HEK293 (cell line): Measurements from ENCODE around the gene MPPED1.

Experiments
- CTCF ChIA-PET: fragments of 350-600 bp; formaldehyde crosslinking; extraction: SDS; loops from one replicate; lab custom pipeline; 2021; ENCODE audit warnings: antibody characterized with exemption; lab: Yijun Ruan, JAX
- POLR2A ChIA-PET: fragments of 300-600 bp; formaldehyde crosslinking; extraction: SDS; loops from one replicate; lab custom pipeline; 2020; ENCODE audit warnings: antibody characterized with exemption, inconsistent platforms; lab: Yijun Ruan, JAX
- H3K27ac ChIP-seq: fragments of 200-500 bp; sonication (Bioruptor generic); 2 replicates; pipeline ENCODE4 v1.5.1; 2014; ENCODE audit warnings: low read depth, low read length, control low read depth, inconsistent platforms; ENCODE audit errors: extremely low read depth
- H3K36me3 ChIP-seq, 2 experiments: fragments of 200-500 bp in 1 of 2; sonication (Bioruptor generic) in 1 of 2; 1 replicate in 1 of 2; 2 replicates in 1 of 2; pipeline ENCODE4 v1.5.1; 2014 to 2017; ENCODE audit warnings: inconsistent platforms in 2 of 2, low read length in 2 of 2; ENCODE audit not compliant: control insufficient read depth in 2 of 2, insufficient read depth in 1 of 2
- H3K4me1 ChIP-seq: fragments of 200-500 bp; sonication (Bioruptor generic); 2 replicates; pipeline ENCODE4 v1.5.1; 2014; ENCODE audit warnings: mild to moderate bottlenecking, low read length, inconsistent platforms; ENCODE audit not compliant: control insufficient read depth, insufficient read depth
- H3K4me3 ChIP-seq: 2 replicates; pipeline ENCODE4 v1.5.1; 2011; ENCODE audit warnings: low read depth, mild to moderate bottlenecking, control low read depth, low read length, moderate library complexity
- H3K9me3 ChIP-seq: fragments of 200-500 bp; sonication (Bioruptor generic); 2 replicates; pipeline ENCODE4 v1.5.1; 2014; ENCODE audit warnings: low read depth, low read length, inconsistent platforms; ENCODE audit not compliant: control insufficient read depth, insufficient read depth
- BCL11A ChIP-seq: fragments of 450-650 bp; formaldehyde crosslinking; IDR thresholded peaks from 2 replicates; pipeline ENCODE4 v1.5.1; 2016; ENCODE audit warnings: low read depth, missing biosample characterization, missing genetic modification characterization
- ELK4 ChIP-seq: IDR thresholded peaks from 2 replicates; pipeline ENCODE4 v1.6.1; 2011; ENCODE audit warnings: mild to moderate bottlenecking, low read depth, low read length, borderline replicate concordance
- GFI1B ChIP-seq: fragments of 450-650 bp; formaldehyde crosslinking; IDR thresholded peaks from 2 replicates; pipeline ENCODE4 v1.5.1; 2016; ENCODE audit warnings: missing biosample characterization, missing genetic modification characterization
- KLF7 ChIP-seq: fragments of 450-650 bp; formaldehyde crosslinking; IDR thresholded peaks from 2 replicates; pipeline ENCODE4 v1.5.1; 2016; ENCODE audit warnings: missing biosample characterization, missing genetic modification characterization, borderline replicate concordance
- MEIS1 ChIP-seq: sonication (generic); formaldehyde crosslinking; IDR thresholded peaks from 2 replicates; pipeline ENCODE4 v1.8.1; 2022; ENCODE audit warnings: missing genetic modification reagents, mild to moderate bottlenecking, borderline replicate concordance
- MYNN ChIP-seq: fragments of 450-650 bp; formaldehyde crosslinking; IDR thresholded peaks from 2 replicates; pipeline ENCODE4 v1.5.1; 2016; ENCODE audit warnings: missing biosample characterization, missing genetic modification characterization, borderline replicate concordance
- OVOL3 ChIP-seq: fragments of 450-650 bp; formaldehyde crosslinking; IDR thresholded peaks from 2 replicates; pipeline ENCODE4 v1.5.1; 2016; ENCODE audit warnings: missing biosample characterization, missing genetic modification characterization
- PRDM10 ChIP-seq: fragments of 450-650 bp; formaldehyde crosslinking; IDR thresholded peaks from 2 replicates; pipeline ENCODE4 v1.5.1; 2016; ENCODE audit warnings: missing biosample characterization, missing genetic modification characterization
- REST ChIP-seq: fragments of 450-650 bp; formaldehyde crosslinking; IDR thresholded peaks from 2 replicates; pipeline ENCODE4 v1.5.1; 2016; ENCODE audit warnings: missing biosample characterization, missing genetic modification characterization
- SP7 ChIP-seq: fragments of 450-650 bp; formaldehyde crosslinking; IDR thresholded peaks from 2 replicates; pipeline ENCODE4 v1.5.1; 2016; ENCODE audit warnings: missing biosample characterization, missing genetic modification characterization
- YY1 ChIP-seq: fragments of 450-650 bp; formaldehyde crosslinking; IDR thresholded peaks from 2 replicates; pipeline ENCODE4 v1.5.1; 2018; ENCODE audit warnings: missing biosample characterization, missing genetic modification characterization
- ZBTB26 ChIP-seq: fragments of 450-650 bp; formaldehyde crosslinking; optimal IDR thresholded peaks from 2 replicates; pipeline ENCODE3; 2016; ENCODE audit warnings: missing biosample characterization, mild to moderate bottlenecking, missing genetic modification characterization
- ZFP37 ChIP-seq: fragments of 450-650 bp; formaldehyde crosslinking; IDR thresholded peaks from 2 replicates; pipeline ENCODE4 v1.5.1; 2016; ENCODE audit warnings: missing biosample characterization, missing genetic modification characterization
- ZFP41 ChIP-seq: fragments of 450-650 bp; formaldehyde crosslinking; IDR thresholded peaks from 2 replicates; pipeline ENCODE4 v1.5.1; 2016; ENCODE audit warnings: missing biosample characterization, missing genetic modification characterization, borderline replicate concordance
- ZNF114 ChIP-seq: fragments of 450-650 bp; formaldehyde crosslinking; IDR thresholded peaks from 2 replicates; pipeline ENCODE4 v1.5.0; 2017; ENCODE audit warnings: missing biosample characterization, missing genetic modification characterization
- ZNF174 ChIP-seq: fragments of 450-650 bp; formaldehyde crosslinking; IDR thresholded peaks from 2 replicates; pipeline ENCODE4 v1.5.0; 2017; ENCODE audit warnings: missing biosample characterization, mild to moderate bottlenecking, missing genetic modification characterization
- ZNF184 ChIP-seq: fragments of 450-650 bp; IDR thresholded peaks from 2 replicates; pipeline ENCODE4 v1.5.1; 2018; ENCODE audit warnings: missing biosample characterization, mild to moderate bottlenecking, missing genetic modification characterization
- ZNF221 ChIP-seq: fragments of 450-650 bp; formaldehyde crosslinking; IDR thresholded peaks from 2 replicates; pipeline ENCODE4 v1.5.1; 2017; ENCODE audit warnings: missing biosample characterization, missing genetic modification characterization, borderline replicate concordance
- ZNF292 ChIP-seq: fragments of 450-650 bp; formaldehyde crosslinking; IDR thresholded peaks from 2 replicates; pipeline ENCODE4 v1.5.1; 2016; ENCODE audit warnings: low read depth, missing biosample characterization, missing genetic modification characterization, borderline replicate concordance
- ZNF426 ChIP-seq: fragments of 450-650 bp; formaldehyde crosslinking; IDR thresholded peaks from 2 replicates; pipeline ENCODE4 v1.5.1; 2017; ENCODE audit warnings: missing biosample characterization, missing genetic modification characterization, mild to moderate bottlenecking, inconsistent platforms, moderate library complexity
- ZNF610 ChIP-seq: fragments of 450-650 bp; formaldehyde crosslinking; IDR thresholded peaks from 2 replicates; pipeline ENCODE4 v1.5.1; 2016; ENCODE audit warnings: missing biosample characterization, missing genetic modification characterization, borderline replicate concordance
- ZNF701 ChIP-seq: fragments of 450-650 bp; formaldehyde crosslinking; IDR thresholded peaks from 2 replicates; pipeline ENCODE4 v1.5.1; 2016; ENCODE audit warnings: missing biosample characterization, missing genetic modification characterization
- ZSCAN4 ChIP-seq: fragments of 450-650 bp; formaldehyde crosslinking; IDR thresholded peaks from 2 replicates; pipeline ENCODE4 v1.5.1; 2017; ENCODE audit warnings: missing biosample characterization, missing genetic modification characterization

The MPPED1 gene

GRCh38 chr22:43396321-43396933 is 15.4 kb upstream of the MPPED1 start (continued):
- no peak for TF ChIP-seq ZNF292 (tag by site-specific recombination)
- no peak for TF ChIP-seq ZNF426
- TF ChIP-seq ZNF184: no peak
- TF ChIP-seq KLF7 (tag by site-specific recombination): no peak
- no peak for TF ChIP-seq ZNF221

GRCh38 chr22:43396934-43397457 is 14.8 kb upstream of the MPPED1 start:
- no peaks in the 10 kb centered on the region for H3K4me1 ChIP-seq
- ChIA-PET CTCF (no interaction called here), POLR2A (no interaction called here)
- no peak overlapping the region for H3K27ac ChIP-seq
- TF ChIP-seq ZNF184: no peak
- H3K36me3 ChIP-seq: no peaks in the 10 kb centered on the region
- H3K9me3 ChIP-seq: no peaks in the 10 kb centered on the region
- H3K4me3 ChIP-seq: no peak overlapping the region

- no peaks in the 10 kb centered on the region for H3K9me3 ChIP-seq
- ChIA-PET POLR2A (no interaction called here), CTCF (interaction anchor here (0.6 to 0.7 kb wide), 3 partner anchors 10 to 26 kb away, joined by 3 to 4 read pairs (median 3); no protein-coding TSS in a partner anchor)
- no peaks in the 10 kb centered on the region for H3K4me1 ChIP-seq
- H3K36me3 ChIP-seq: no peaks in the 10 kb centered on the region
- no peak overlapping the region for H3K4me3 ChIP-seq
- H3K27ac ChIP-seq: no peak overlapping the region
- TF ChIP-seq MEIS1 (CRISPR knock-in tag) (no peak), ELK4 (no peak), REST (tag by site-specific recombination) (no peak), SP7 (tag by site-specific recombination) (no peak), YY1 (tag by site-specific recombination) (no peak), MYNN (tag by site-specific recombination) (no peak), ZBTB26 (tag by site-specific recombination) (no peak), OVOL3 (tag by site-specific recombination) (no peak), PRDM10 (no peak), GFI1B (tag by site-specific recombination) (no peak), ZNF701 (tag by site-specific recombination) (no peak), ZFP41 (tag by site-specific recombination) (no peak), ZSCAN4 (tag by site-specific recombination) (no peak), ZNF610 (tag by site-specific recombination) (no peak), ZNF174 (tag by site-specific recombination) (no peak), BCL11A (no peak), ZFP37 (no peak), ZNF114 (tag by site-specific recombination) (no peak)
These were observed 14.0 kb upstream of the MPPED1 start for GRCh38 chr22:43397766-43398165.
